Astrocyte of the cerebellum (primary cell): ENCODE measurements around the gene MAPKAP1.

Source experiments
- DNase-seq: peaks from one replicate; pipeline ENCODE4 v3.0.0-alpha.2; 2011; ENCODE audit warnings: low read depth
- H3K4me3 ChIP-seq: 2 replicates; pipeline ENCODE4 v1.5.1; 2011; ENCODE audit warnings: mild to moderate bottlenecking, low read depth, low read length, moderate library complexity
- CTCF ChIP-seq: IDR thresholded peaks from 2 replicates; pipeline ENCODE4 v1.5.1; 2012; ENCODE audit warnings: low read length, low read depth, moderate library complexity, mild to moderate bottlenecking; ENCODE audit errors: missing control alignments
- in situ Hi-C: cut with HindIII; loops from 2 replicates; pipeline ENCODE4 v1.10.0; 2017; ENCODE audit warnings: low sequenced_read_pairs

MAPKAP1 gene

GRCh38 chr9:125396799-125397198 lies 310.2 kb downstream of the MAPKAP1 start:
- in situ Hi-C loops: no loop called here
- H3K4me3 ChIP-seq: no peak overlapping the region
- TF ChIP-seq CTCF: no peak
- DNase-seq: no peak

GRCh38 chr9:125393426-125393825 lies 313.6 kb downstream of the MAPKAP1 start:
- DNase-seq: no peak
- H3K4me3 ChIP-seq: no peak overlapping the region
- TF ChIP-seq CTCF: no peak
- in situ Hi-C loops: no loop called here

- no peak for TF ChIP-seq CTCF
- no peak for DNase-seq
- H3K4me3 ChIP-seq: no peak overlapping the region
- in situ Hi-C loops: no loop called here
These were observed 315.3 kb downstream of the MAPKAP1 start for GRCh38 chr9:125391704-125392103.

GRCh38 chr9:125388978-125389377 lies 318.0 kb downstream of the MAPKAP1 start:
- in situ Hi-C loops: no loop called here
- DNase-seq: no peak
- no peak overlapping the region for H3K4me3 ChIP-seq
- TF ChIP-seq CTCF: no peak

- no peak overlapping the region for H3K4me3 ChIP-seq
- DNase-seq: no peak
- in situ Hi-C loops: no loop called here
- no peak for TF ChIP-seq CTCF
These were observed 319.0 kb downstream of the MAPKAP1 start for GRCh38 chr9:125387861-125388524.
